Activated CD4-positive, CD25-positive, alpha-beta regulatory T cell (primary cell): ENCODE data around the gene BCAR3.
"Not testable (repeated sequence)": the region's sequence is repeated elsewhere in the genome, so short reads cannot be mapped to it uniquely, and the experiment has no call there.

Source experiments
- DNase-seq, 4 experiments: peaks; one replicate each; lab custom pipeline; 2025; lab: John Stamatoyannopoulos, UW

The BCAR3 gene

GRCh38 chr1:93595266-93595665 is 86.4 kb downstream of the BCAR3 start:
- DNase-seq, result no peak

GRCh38 chr1:93594603-93594880 is 87.1 kb downstream of the BCAR3 start:
- no peak for DNase-seq

GRCh38 chr1:93593854-93594602 is 87.6 kb downstream of the BCAR3 start:
- no peak for DNase-seq

GRCh38 chr1:93592551-93592949 is 89.1 kb downstream of the BCAR3 start:
- DNase-seq, result no peak

- no peak for DNase-seq
Measured at GRCh38 chr1:93591676-93592550, 89.7 kb downstream of the BCAR3 start.

- not testable (repeated sequence) for DNase-seq
Measured at GRCh38 chr1:93591291-93591675, 90.4 kb downstream of the BCAR3 start.

- DNase-seq, result no peak
Measured at GRCh38 chr1:93588955-93589354, 92.7 kb downstream of the BCAR3 start.

- DNase-seq, result no peak
Measured at GRCh38 chr1:93588206-93588605, 93.4 kb downstream of the BCAR3 start.

- no peak for DNase-seq
Measured at GRCh38 chr1:93587354-93587753, 94.3 kb downstream of the BCAR3 start.

- no peak for DNase-seq
Measured at GRCh38 chr1:93585059-93585966, 96.3 kb downstream of the BCAR3 start.

- DNase-seq, result no peak
Measured at GRCh38 chr1:93584261-93585003, 97.2 kb downstream of the BCAR3 start.

- no peak for DNase-seq
Measured at GRCh38 chr1:93581917-93582850, 99.5 kb downstream of the BCAR3 start.

GRCh38 chr1:93579891-93580290 is 101.7 kb downstream of the BCAR3 start:
- DNase-seq, result no peak

- DNase-seq, result no peak
Measured at GRCh38 chr1:93578911-93579825, 102.5 kb downstream of the BCAR3 start.

- DNase-seq, result no peak
Measured at GRCh38 chr1:93578433-93578830, 103.2 kb downstream of the BCAR3 start.

- no peak for DNase-seq
Measured at GRCh38 chr1:93577536-93578432, 103.9 kb downstream of the BCAR3 start.

- no peak for DNase-seq
Measured at GRCh38 chr1:93576746-93577145, 104.9 kb downstream of the BCAR3 start.

GRCh38 chr1:93576346-93576745 is 105.3 kb downstream of the BCAR3 start:
- DNase-seq, result no peak
